NCI-H2171 treated with DMSO at 0.1 percent for 48 hours (cell line): ENCODE measurements around the gene PAWR.

ENCODE experiments used
- DNase-seq: peaks from one replicate; lab custom pipeline; 2025; lab: John Stamatoyannopoulos, UW

Gene PAWR

GRCh38 chr12:79690638-79691510 is at the start of gene PAWR:
TSS of gene PAWR (minus strand) at chr12:79690964. CDS start at chr12:79690244, 720 bp downstream.
- peak; percentile 87 for DNase-seq

- peak; percentile 68 for DNase-seq
Measured at GRCh38 chr12:79737875-79738718, 47.3 kb upstream of the PAWR start.

GRCh38 chr12:79732638-79733037 is 41.9 kb upstream of the PAWR start:
- no peak for DNase-seq

- no peak for DNase-seq
Measured at GRCh38 chr12:79725987-79726386, 35.2 kb upstream of the PAWR start.

GRCh38 chr12:79717006-79717405 is 26.2 kb upstream of the PAWR start:
- no peak for DNase-seq

- no peak for DNase-seq
Measured at GRCh38 chr12:79715308-79715707, 24.5 kb upstream of the PAWR start.

- no peak for DNase-seq
Measured at GRCh38 chr12:79710707-79711483, 20.1 kb upstream of the PAWR start.

- DNase-seq: no peak
Measured at GRCh38 chr12:79707830-79708229, 17.1 kb upstream of the PAWR start.

GRCh38 chr12:79706676-79707075 is 15.9 kb upstream of the PAWR start:
- DNase-seq: no peak

- DNase-seq: no peak
Measured at GRCh38 chr12:79706156-79706555, 15.4 kb upstream of the PAWR start.

GRCh38 chr12:79698966-79699365 is 8.2 kb upstream of the PAWR start:
- DNase-seq: no peak

- DNase-seq: no peak
Measured at GRCh38 chr12:79696416-79696815, 5.7 kb upstream of the PAWR start.

GRCh38 chr12:79692860-79693577 is 2.3 kb upstream of the PAWR start:
- DNase-seq: no peak

- peak; percentile 71 for DNase-seq
Measured at GRCh38 chr12:79691511-79692248, 916 bp upstream of the PAWR start.

GRCh38 chr12:79690142-79690637 is 574 bp downstream of the PAWR start:
- DNase-seq: no peak

- peak; percentile 54 for DNase-seq
Measured at GRCh38 chr12:79689477-79690141, 1.2 kb downstream of the PAWR start.

- DNase-seq: peak; percentile 46
Measured at GRCh38 chr12:79689061-79689476, 1.7 kb downstream of the PAWR start.

- DNase-seq: no peak
Measured at GRCh38 chr12:79688376-79689060, 2.2 kb downstream of the PAWR start.

GRCh38 chr12:79687711-79688260 is 3.0 kb downstream of the PAWR start:
- DNase-seq: peak; percentile 29
